Panc1 (cell line): ENCODE data around the gene VPS18.

Source experiments
- CTCF ChIP-seq: fragments of 450-650 bp; IDR thresholded peaks from 2 replicates; pipeline ENCODE4 v1.5.1; 2017; ENCODE audit warnings: mild to moderate bottlenecking
- TF ChIP-seq, protein P1 (sequence below), 2 experiments: IDR thresholded peaks; 2 replicates each; pipeline ENCODE4 v1.6.1; 2011 to 2012; ENCODE audit warnings: low read depth in 2 of 2, control low read depth in 1 of 2, low read length in 1 of 2, mild to moderate bottlenecking in 1 of 2, moderate library complexity in 1 of 2; ENCODE audit not compliant: insufficient read depth in 1 of 2

DNA sequence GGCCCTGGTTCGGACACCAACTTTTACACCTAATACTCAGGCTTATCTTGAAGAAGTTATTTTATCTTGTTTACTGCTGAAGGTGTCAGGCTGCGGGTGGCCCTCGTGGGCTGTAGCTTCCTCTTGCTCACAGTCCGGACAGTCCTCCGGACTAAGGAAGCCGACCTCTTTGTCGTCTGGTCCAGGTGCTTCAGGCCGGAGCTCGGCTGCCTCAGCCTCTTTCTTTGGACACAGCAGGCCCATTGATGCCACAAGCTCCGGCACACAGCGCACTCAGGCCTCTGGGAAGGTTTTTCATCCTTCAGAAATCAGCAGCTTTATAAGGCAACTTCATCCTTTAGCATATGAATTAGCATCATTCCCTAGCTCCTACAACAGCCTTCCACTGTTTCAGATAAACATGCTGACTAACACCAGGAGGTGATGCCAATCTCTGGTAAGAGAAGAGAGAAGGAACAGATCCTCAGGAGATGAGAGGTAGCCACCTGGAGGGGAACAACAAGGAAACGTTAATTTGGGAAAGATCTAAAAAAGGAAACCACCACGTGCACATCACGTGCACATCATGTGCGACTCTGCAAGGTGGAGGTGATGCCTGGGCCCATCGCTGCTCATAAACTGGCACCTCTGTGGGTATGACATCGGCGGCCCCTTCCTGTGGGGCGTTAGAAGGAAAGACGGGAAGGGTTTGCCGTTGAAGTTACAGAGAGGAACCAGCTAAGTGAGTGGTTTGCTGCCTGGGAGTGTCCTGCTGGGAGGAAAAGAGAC, 54.6 kb downstream of the VPS18 start:
- TF ChIP-seq CTCF, result no peak
- TF ChIP-seq, protein P1, sequence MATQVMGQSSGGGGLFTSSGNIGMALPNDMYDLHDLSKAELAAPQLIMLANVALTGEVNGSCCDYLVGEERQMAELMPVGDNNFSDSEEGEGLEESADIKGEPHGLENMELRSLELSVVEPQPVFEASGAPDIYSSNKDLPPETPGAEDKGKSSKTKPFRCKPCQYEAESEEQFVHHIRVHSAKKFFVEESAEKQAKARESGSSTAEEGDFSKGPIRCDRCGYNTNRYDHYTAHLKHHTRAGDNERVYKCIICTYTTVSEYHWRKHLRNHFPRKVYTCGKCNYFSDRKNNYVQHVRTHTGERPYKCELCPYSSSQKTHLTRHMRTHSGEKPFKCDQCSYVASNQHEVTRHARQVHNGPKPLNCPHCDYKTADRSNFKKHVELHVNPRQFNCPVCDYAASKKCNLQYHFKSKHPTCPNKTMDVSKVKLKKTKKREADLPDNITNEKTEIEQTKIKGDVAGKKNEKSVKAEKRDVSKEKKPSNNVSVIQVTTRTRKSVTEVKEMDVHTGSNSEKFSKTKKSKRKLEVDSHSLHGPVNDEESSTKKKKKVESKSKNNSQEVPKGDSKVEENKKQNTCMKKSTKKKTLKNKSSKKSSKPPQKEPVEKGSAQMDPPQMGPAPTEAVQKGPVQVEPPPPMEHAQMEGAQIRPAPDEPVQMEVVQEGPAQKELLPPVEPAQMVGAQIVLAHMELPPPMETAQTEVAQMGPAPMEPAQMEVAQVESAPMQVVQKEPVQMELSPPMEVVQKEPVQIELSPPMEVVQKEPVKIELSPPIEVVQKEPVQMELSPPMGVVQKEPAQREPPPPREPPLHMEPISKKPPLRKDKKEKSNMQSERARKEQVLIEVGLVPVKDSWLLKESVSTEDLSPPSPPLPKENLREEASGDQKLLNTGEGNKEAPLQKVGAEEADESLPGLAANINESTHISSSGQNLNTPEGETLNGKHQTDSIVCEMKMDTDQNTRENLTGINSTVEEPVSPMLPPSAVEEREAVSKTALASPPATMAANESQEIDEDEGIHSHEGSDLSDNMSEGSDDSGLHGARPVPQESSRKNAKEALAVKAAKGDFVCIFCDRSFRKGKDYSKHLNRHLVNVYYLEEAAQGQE (IDR thresholded peaks at IDR 0.05; ENCODE audit: insufficient read depth in 1 of 2, low read depth in 2 of 2, low read length in 1 of 2), result no peak
